Measurements from ENCODE around the gene ATP5IF1.

The ATP5IF1 gene

DNA sequence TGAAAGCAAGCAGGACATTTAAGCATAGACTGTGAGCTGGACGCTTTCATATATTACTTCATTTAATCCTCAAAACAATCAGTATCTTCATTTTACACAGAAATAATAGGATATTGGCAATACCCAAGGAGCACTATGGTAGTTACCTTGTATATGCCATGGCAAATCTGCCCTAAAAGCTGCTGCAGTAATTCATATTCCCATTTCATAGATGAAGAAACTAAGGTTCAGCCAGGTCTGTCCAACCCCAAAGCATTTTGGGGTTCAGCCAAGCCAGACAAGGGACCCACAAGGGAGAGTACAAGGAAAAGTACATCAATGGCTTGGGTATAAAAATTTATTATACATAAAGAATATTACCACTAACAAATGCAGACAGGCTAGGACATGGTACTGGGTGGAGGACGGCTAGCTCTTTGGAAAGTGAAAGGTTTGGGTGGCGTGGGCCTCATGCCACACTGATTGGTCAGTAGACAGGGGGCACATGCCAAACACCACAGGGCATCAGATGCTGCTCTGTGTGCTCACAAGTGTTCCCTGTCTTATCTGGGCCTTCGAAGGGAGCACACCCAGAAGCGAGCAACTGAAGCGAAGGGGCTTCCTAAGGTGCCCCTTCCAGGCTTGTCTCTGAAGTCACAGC is 35.6 kb upstream of the ATP5IF1 start:
- Histone ChIP-seq H3K9ac (ENCODE audit: low read length in 2 of 2) (no peak overlapping the region), H3K36me3 (ENCODE audit: control insufficient read depth in 2 of 2, insufficient read depth in 2 of 2, low read length in 2 of 2) (peaks cover 48% of the 10 kb centered on the region in 2 donors), H3K4me3 (ENCODE audit: low read length in 2 of 2) (no peak overlapping the region), H3K27ac (ENCODE audit: low read length) (no peak overlapping the region), H3K9me3 (ENCODE audit: control insufficient read depth in 2 of 2, low read length in 2 of 2) (no peaks in the 10 kb centered on the region), H3K27me3 (ENCODE audit: control insufficient read depth in 1 of 2, insufficient read depth in 2 of 2, low read length in 2 of 2) (no peaks in the 10 kb centered on the region), H3K4me1 (ENCODE audit: control insufficient read depth, insufficient read depth, low read length) (no peaks in the 10 kb centered on the region)

GRCh38 chr1:28205243-28205642 is 30.7 kb upstream of the ATP5IF1 start:
- peaks cover 42 to 43% of the 10 kb centered on the region in 2 donors for H3K36me3 ChIP-seq (ENCODE audit: control insufficient read depth in 2 of 2, insufficient read depth in 2 of 2, low read length in 2 of 2)
- H3K27ac ChIP-seq (ENCODE audit: low read length): no peak overlapping the region
- H3K4me3 ChIP-seq (ENCODE audit: low read length in 2 of 2): no peak overlapping the region
- no peaks in the 10 kb centered on the region for H3K27me3 ChIP-seq (ENCODE audit: control insufficient read depth in 1 of 2, insufficient read depth in 2 of 2, low read length in 2 of 2)
- H3K9ac ChIP-seq (ENCODE audit: low read length in 2 of 2): no peak overlapping the region
- H3K4me1 ChIP-seq (ENCODE audit: control insufficient read depth, insufficient read depth, low read length): no peaks in the 10 kb centered on the region
- no peaks in the 10 kb centered on the region for H3K9me3 ChIP-seq (ENCODE audit: control insufficient read depth in 2 of 2, low read length in 2 of 2)

GRCh38 chr1:28208818-28209441 is 27.0 kb upstream of the ATP5IF1 start:
- no peaks in the 10 kb centered on the region for H3K27me3 ChIP-seq (ENCODE audit: control insufficient read depth in 1 of 2, insufficient read depth in 2 of 2, low read length in 2 of 2)
- H3K9ac ChIP-seq (ENCODE audit: low read length in 2 of 2): no peak overlapping the region
- no peak overlapping the region for H3K27ac ChIP-seq (ENCODE audit: low read length)
- no peaks in the 10 kb centered on the region for H3K9me3 ChIP-seq (ENCODE audit: control insufficient read depth in 2 of 2, low read length in 2 of 2)
- no peaks in the 10 kb centered on the region for H3K4me1 ChIP-seq (ENCODE audit: control insufficient read depth, insufficient read depth, low read length)
- H3K36me3 ChIP-seq (ENCODE audit: control insufficient read depth in 2 of 2, insufficient read depth in 2 of 2, low read length in 2 of 2): peaks cover 23 to 25% of the 10 kb centered on the region in 2 donors
- no peak overlapping the region for H3K4me3 ChIP-seq (ENCODE audit: low read length in 2 of 2)

DNA sequence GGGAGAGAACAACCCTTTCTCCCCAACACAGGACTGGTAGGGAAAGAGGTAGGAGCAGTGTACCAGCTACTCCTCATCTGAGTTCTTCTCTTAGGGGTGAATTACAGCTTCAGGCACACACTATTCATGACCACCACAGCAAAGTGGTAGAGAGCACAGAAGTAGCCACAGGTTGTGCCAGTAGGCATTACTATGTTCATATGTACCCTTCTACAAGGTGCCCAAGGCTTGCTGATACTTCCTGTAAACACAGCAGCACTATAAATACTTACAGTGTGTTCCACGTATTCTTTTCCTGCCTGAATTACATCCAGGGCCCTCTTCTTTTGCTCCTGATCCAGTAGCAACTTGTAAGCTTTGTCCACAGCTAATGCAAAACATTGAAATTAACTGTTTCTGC is 26.2 kb upstream of the ATP5IF1 start:
- H3K4me3 ChIP-seq (ENCODE audit: low read length in 2 of 2): no peak overlapping the region
- no peaks in the 10 kb centered on the region for H3K27me3 ChIP-seq (ENCODE audit: control insufficient read depth in 1 of 2, insufficient read depth in 2 of 2, low read length in 2 of 2)
- H3K4me1 ChIP-seq (ENCODE audit: control insufficient read depth, insufficient read depth, low read length): no peaks in the 10 kb centered on the region
- H3K27ac ChIP-seq (ENCODE audit: low read length): no peak overlapping the region
- no peaks in the 10 kb centered on the region for H3K9me3 ChIP-seq (ENCODE audit: control insufficient read depth in 2 of 2, low read length in 2 of 2)
- H3K9ac ChIP-seq (ENCODE audit: low read length in 2 of 2): no peak overlapping the region
- peaks cover 20 to 27% of the 10 kb centered on the region in 2 donors for H3K36me3 ChIP-seq (ENCODE audit: control insufficient read depth in 2 of 2, insufficient read depth in 2 of 2, low read length in 2 of 2)

DNA sequence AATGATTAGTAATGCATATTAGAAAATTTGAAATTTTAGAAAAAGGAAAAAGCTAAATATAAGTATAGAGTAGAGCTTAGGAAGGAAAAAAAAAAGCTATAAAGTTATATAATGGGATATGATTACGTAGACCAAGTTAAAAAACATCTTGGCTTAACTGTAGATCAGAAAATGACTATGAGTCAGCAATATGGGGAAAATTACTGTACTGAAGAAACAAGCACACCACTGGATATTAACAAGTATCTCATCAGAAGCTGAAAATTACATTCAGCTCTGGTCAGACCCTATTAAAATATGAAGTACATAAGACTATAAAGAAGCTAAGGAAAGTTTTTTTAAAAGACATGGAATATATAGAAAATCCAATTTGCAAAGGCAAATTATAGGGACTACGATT is 22.6 kb upstream of the ATP5IF1 start:
- H3K27me3 ChIP-seq (ENCODE audit: control insufficient read depth in 1 of 2, insufficient read depth in 2 of 2, low read length in 2 of 2): no peaks in the 10 kb centered on the region
- H3K4me1 ChIP-seq (ENCODE audit: control insufficient read depth, insufficient read depth, low read length): no peaks in the 10 kb centered on the region
- H3K9me3 ChIP-seq (ENCODE audit: control insufficient read depth in 2 of 2, low read length in 2 of 2): no peaks in the 10 kb centered on the region
- H3K9ac ChIP-seq (ENCODE audit: low read length in 2 of 2): no peak overlapping the region
- no peak overlapping the region for H3K27ac ChIP-seq (ENCODE audit: low read length)
- peaks cover 16 to 18% of the 10 kb centered on the region in 2 donors for H3K36me3 ChIP-seq (ENCODE audit: control insufficient read depth in 2 of 2, insufficient read depth in 2 of 2, low read length in 2 of 2)
- no peak overlapping the region for H3K4me3 ChIP-seq (ENCODE audit: low read length in 2 of 2)

GRCh38 chr1:28229089-28229488 is 6.8 kb upstream of the ATP5IF1 start:
- peaks cover 17 to 28% of the 10 kb centered on the region in 2 donors for H3K36me3 ChIP-seq (ENCODE audit: control insufficient read depth in 2 of 2, insufficient read depth in 2 of 2, low read length in 2 of 2)
- H3K4me1 ChIP-seq (ENCODE audit: control insufficient read depth, insufficient read depth, low read length): peaks cover 12% of the 10 kb centered on the region
- no peak overlapping the region for H3K9ac ChIP-seq (ENCODE audit: low read length in 2 of 2)
- no peaks in the 10 kb centered on the region for H3K27me3 ChIP-seq (ENCODE audit: control insufficient read depth in 1 of 2, insufficient read depth in 2 of 2, low read length in 2 of 2)
- no peak overlapping the region for H3K4me3 ChIP-seq (ENCODE audit: low read length in 2 of 2)
- H3K27ac ChIP-seq (ENCODE audit: low read length): no peak overlapping the region
- H3K9me3 ChIP-seq (ENCODE audit: control insufficient read depth in 2 of 2, low read length in 2 of 2): no peaks in the 10 kb centered on the region

DNA sequence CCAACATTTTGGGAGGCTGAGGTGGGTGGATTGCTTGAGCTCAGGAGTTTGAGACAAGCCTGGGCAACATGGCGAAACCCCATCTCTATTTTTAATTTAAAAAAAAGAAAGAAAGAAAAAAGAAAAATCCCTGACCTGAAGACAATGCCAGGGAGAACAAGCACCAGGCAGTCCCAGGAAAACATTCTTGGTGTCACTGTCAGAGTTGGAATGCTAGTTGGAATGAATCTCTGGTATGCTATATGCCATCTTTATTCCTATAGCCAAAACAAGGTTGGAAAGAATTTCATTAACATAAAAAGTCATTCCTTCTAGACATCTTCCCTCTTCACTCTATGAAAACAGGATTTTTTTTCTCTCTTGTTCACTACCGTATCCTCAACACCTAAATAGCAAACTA is 5.9 kb upstream of the ATP5IF1 start:
- Histone ChIP-seq H3K9ac (ENCODE audit: low read length in 2 of 2) (no peak overlapping the region), H3K4me1 (ENCODE audit: control insufficient read depth, insufficient read depth, low read length) (peaks cover 12% of the 10 kb centered on the region), H3K27ac (ENCODE audit: low read length) (no peak overlapping the region), H3K4me3 (ENCODE audit: low read length in 2 of 2) (no peak overlapping the region), H3K27me3 (ENCODE audit: control insufficient read depth in 1 of 2, insufficient read depth in 2 of 2, low read length in 2 of 2) (no peaks in the 10 kb centered on the region), H3K9me3 (ENCODE audit: control insufficient read depth in 2 of 2, low read length in 2 of 2) (no peaks in the 10 kb centered on the region), H3K36me3 (ENCODE audit: control insufficient read depth in 2 of 2, insufficient read depth in 2 of 2, low read length in 2 of 2) (peaks cover 13 to 22% of the 10 kb centered on the region in 2 donors)

DNA sequence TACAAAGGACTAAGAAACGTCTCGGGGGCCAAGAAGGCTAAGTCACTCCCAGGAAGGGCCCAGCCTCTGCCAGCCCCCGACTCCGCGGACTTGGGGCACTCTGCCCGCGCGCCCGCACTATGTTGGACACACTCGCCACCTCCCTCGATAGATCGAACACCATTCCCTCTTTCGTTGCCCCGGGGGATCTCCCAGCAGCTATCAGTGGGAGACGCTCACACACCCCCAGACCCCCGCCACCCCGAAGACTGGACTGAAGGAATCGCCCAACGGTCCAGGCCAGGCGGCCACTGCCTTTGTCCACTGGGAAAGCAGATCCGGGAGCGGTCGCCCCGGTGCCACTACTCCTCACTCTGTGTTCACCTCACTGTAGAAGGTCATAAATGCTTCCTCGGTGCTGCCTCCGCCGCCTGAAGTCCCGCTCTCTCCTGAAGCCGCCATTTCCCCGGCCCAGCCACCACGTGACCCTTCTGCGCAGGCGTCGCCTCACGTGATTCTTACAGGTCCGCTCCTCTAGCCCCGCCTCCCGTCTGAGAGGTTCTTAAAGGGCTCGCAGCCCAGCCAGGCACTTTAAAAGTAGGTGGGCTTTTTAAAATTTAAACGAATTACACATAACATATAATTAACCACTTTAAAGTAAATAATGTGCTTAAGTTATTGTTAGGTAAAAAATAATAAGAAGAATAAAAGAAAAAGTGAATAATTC is 3.2 kb upstream of the ATP5IF1 start, which contains the start of gene DNAJC8:
Gene DNAJC8, minus strand, starts transcription at position 472 of the 706 bp plus-strand sequence. Its CDS starts 31 bp downstream, at position 441.
- peak within 1 kb of the TSS; percentile 89 for H3K27ac ChIP-seq (ENCODE audit: low read length)
- peaks cover 24% of the 10 kb centered on the region for H3K4me1 ChIP-seq (ENCODE audit: control insufficient read depth, insufficient read depth, low read length)
- no peaks in the 10 kb centered on the region for H3K9me3 ChIP-seq (ENCODE audit: control insufficient read depth in 2 of 2, low read length in 2 of 2)
- peak within 1 kb of the TSS; percentile 70 to 99 for H3K4me3 ChIP-seq (ENCODE audit: low read length in 2 of 2)
- H3K9ac ChIP-seq (ENCODE audit: low read length in 2 of 2): peak within 1 kb of the TSS; percentile 96
- no peaks in the 10 kb centered on the region for H3K27me3 ChIP-seq (ENCODE audit: control insufficient read depth in 1 of 2, insufficient read depth in 2 of 2, low read length in 2 of 2)
- peaks cover under 1 to 12% of the 10 kb centered on the region in 2 donors for H3K36me3 ChIP-seq (ENCODE audit: control insufficient read depth in 2 of 2, insufficient read depth in 2 of 2, low read length in 2 of 2)

DNA sequence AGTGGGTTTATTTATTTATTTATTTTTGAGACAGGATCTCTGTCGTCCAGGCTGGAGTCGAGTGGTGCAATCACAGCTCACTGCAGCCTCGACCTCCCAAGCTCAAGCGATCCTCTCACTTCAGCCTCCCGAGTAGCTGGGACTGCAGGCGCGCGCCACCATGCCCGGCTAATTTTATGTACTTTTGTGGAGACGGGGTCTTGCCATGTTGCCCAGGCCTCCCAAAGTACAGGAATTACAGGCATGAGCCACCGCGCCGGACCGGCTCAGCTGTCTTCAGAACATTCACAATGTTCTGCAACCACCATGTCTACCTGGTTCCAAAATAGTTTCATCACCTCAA is 2.7 kb upstream of the ATP5IF1 start:
- Histone ChIP-seq H3K36me3 (ENCODE audit: control insufficient read depth in 2 of 2, insufficient read depth in 2 of 2, low read length in 2 of 2) (peaks cover 6 to 11% of the 10 kb centered on the region in 2 donors), H3K27ac (ENCODE audit: low read length) (peak overlapping the region; percentile 89), H3K9me3 (ENCODE audit: control insufficient read depth in 2 of 2, low read length in 2 of 2) (no peaks in the 10 kb centered on the region), H3K4me3 (ENCODE audit: low read length in 2 of 2) (peak overlapping the region; percentile 26 to 99), H3K9ac (ENCODE audit: low read length in 2 of 2) (no peak overlapping the region), H3K27me3 (ENCODE audit: control insufficient read depth in 1 of 2, insufficient read depth in 2 of 2, low read length in 2 of 2) (no peaks in the 10 kb centered on the region), H3K4me1 (ENCODE audit: control insufficient read depth, insufficient read depth, low read length) (peaks cover 25% of the 10 kb centered on the region)

DNA sequence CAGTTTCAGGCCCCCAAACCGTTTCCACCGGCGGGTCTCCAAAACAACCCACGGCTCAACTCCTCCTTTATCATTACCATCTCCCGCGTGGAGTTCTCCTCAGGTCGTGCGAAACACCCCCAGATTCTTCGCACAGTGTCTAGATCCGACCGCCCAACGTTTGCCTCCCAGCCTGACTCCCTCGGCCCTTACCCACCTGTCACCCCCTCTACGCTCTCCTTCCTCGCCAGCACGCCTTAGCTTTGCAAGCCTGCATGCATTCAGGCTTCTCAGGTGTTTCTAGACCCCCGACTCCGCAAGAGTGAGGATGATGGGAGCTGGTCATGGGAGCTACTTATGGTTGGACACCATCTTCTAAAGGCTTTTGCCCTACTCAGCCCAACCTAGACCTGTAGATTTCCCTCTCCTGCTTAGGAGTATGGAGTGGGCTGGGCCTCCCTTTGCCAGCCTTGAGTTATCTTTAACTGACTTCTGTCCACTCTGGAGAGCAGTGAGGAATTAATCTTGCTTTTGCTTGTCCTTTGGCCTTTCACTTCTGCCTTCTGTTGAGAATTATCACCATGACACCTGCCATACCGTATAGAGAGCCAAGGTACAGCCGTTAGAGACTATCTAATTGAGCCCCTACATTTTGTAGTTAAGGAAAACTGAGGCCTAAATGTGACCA is 865 bp downstream of the ATP5IF1 start:
- Histone ChIP-seq H3K9me3 (ENCODE audit: control insufficient read depth in 2 of 2, low read length in 2 of 2) (no peaks in the 10 kb centered on the region), H3K4me1 (ENCODE audit: control insufficient read depth, insufficient read depth, low read length) (peaks cover 24% of the 10 kb centered on the region), H3K4me3 (ENCODE audit: low read length in 2 of 2) (peak overlapping the region; percentile 87 to 99), H3K9ac (ENCODE audit: low read length in 2 of 2) (peak overlapping the region; percentile 86 to 87), H3K36me3 (ENCODE audit: control insufficient read depth in 2 of 2, insufficient read depth in 2 of 2, low read length in 2 of 2) (peaks cover 4 to 6% of the 10 kb centered on the region in 2 donors), H3K27me3 (ENCODE audit: control insufficient read depth in 1 of 2, insufficient read depth in 2 of 2, low read length in 2 of 2) (no peaks in the 10 kb centered on the region), H3K27ac (ENCODE audit: low read length) (peak overlapping the region; percentile 80)
